ENCODE results near the gene TENM4. TPM values are rescaled to one million over a fixed set of nuclear protein-coding genes. Genes with fewer than 3 reads are reported as not detected.
A peak's percentile ranks its signal among the peaks of the same experiment; 100 is the strongest.

Gene TENM4
- polyA plus RNA-seq, 3 donors = 0.31 to 1.7 TPM; not detected in 1

DNA sequence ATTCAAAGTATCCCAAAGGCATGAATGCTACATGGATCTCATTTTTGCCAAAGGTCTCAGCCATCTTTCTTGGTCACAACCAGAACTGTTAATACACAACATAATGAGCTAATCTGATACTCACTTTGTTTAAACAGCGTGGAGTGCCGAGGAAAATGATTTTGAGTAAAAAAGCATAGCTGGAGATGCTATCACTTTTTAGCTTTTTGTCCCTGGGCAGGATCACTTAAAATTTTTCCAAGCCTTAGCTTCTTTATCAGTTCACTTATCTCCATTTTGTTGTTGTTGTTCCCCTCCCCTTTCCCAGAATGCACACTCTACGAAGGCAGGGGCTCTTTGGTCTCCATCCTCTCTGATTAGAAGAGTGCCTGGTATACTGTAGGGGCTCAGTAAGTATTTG lies 636.8 kb downstream of the TENM4 start:
- 90% methylated on average over 2 of the region's 3 CpGs for WGBS (ENCODE audit: insufficient coverage)
- H3K4me3 Mint-ChIP-seq = no peak overlapping the region
- no peaks in the 10 kb centered on the region for H3K36me3 Mint-ChIP-seq
- peaks cover 27% of the 10 kb centered on the region for H3K4me1 Mint-ChIP-seq
- H3K27me3 Mint-ChIP-seq (ENCODE audit: low read depth in 3 of 3) = peaks cover 0 to 3% (median 2%) of the 10 kb centered on the region in 3 donors
- Histone ChIP-seq H4K20me1 (ENCODE audit: insufficient read depth, low read length) (no peaks in the 10 kb centered on the region), H3K79me2 (ENCODE audit: insufficient read depth, low read length) (no peaks in the 10 kb centered on the region), H3K36me3 (replicated peaks in 1 of 2; ENCODE audit: control insufficient read depth in 1 of 2, insufficient read depth in 2 of 2, low read length in 2 of 2) (no peaks in the 10 kb centered on the region), H3K4me1 (ENCODE audit: control insufficient read depth in 1 of 2, insufficient read depth in 2 of 2, low read length in 2 of 2) (peaks cover 27 to 60% of the 10 kb centered on the region in 2 donors), H3K27me3 (ENCODE audit: control insufficient read depth in 2 of 2, insufficient read depth in 2 of 2, low read length in 2 of 2) (no peaks in the 10 kb centered on the region), H3K9me3 (replicated peaks in 1 of 2; ENCODE audit: control insufficient read depth in 1 of 2, insufficient read depth in 1 of 2, low read length in 2 of 2) (no peaks in the 10 kb centered on the region), H3K4me2 (replicated peaks; ENCODE audit: extremely low read depth, low read length, poor library complexity, severe bottlenecking) (no peak overlapping the region), H3K27ac (ENCODE audit: low read depth in 1 of 2, low read length in 2 of 2) (no peak overlapping the region), H3K4me3 (replicated peaks in 1 of 3; ENCODE audit: low read depth in 2 of 3, low read length in 3 of 3) (no peak overlapping the region), H3K9ac (ENCODE audit: insufficient read depth, low read length, poor library complexity, severe bottlenecking) (no peak overlapping the region), H2AFZ (ENCODE audit: insufficient read depth, low read depth, low read length, poor library complexity, severe bottlenecking) (no peak overlapping the region)
- DNase-seq = no peak
- intact Hi-C loops (cut with micrococcal nuclease) = no loop called here
- peak overlapping the region in 1 of 7 donors; percentile 25 for H3K27ac Mint-ChIP-seq
- TF ChIP-seq, protein P1, sequence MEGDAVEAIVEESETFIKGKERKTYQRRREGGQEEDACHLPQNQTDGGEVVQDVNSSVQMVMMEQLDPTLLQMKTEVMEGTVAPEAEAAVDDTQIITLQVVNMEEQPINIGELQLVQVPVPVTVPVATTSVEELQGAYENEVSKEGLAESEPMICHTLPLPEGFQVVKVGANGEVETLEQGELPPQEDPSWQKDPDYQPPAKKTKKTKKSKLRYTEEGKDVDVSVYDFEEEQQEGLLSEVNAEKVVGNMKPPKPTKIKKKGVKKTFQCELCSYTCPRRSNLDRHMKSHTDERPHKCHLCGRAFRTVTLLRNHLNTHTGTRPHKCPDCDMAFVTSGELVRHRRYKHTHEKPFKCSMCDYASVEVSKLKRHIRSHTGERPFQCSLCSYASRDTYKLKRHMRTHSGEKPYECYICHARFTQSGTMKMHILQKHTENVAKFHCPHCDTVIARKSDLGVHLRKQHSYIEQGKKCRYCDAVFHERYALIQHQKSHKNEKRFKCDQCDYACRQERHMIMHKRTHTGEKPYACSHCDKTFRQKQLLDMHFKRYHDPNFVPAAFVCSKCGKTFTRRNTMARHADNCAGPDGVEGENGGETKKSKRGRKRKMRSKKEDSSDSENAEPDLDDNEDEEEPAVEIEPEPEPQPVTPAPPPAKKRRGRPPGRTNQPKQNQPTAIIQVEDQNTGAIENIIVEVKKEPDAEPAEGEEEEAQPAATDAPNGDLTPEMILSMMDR (IDR thresholded peaks at IDR 0.05) = no peak
- peaks cover 0 to 3% (median 0%) of the 10 kb centered on the region in 7 donors for H3K9me3 Mint-ChIP-seq

DNA sequence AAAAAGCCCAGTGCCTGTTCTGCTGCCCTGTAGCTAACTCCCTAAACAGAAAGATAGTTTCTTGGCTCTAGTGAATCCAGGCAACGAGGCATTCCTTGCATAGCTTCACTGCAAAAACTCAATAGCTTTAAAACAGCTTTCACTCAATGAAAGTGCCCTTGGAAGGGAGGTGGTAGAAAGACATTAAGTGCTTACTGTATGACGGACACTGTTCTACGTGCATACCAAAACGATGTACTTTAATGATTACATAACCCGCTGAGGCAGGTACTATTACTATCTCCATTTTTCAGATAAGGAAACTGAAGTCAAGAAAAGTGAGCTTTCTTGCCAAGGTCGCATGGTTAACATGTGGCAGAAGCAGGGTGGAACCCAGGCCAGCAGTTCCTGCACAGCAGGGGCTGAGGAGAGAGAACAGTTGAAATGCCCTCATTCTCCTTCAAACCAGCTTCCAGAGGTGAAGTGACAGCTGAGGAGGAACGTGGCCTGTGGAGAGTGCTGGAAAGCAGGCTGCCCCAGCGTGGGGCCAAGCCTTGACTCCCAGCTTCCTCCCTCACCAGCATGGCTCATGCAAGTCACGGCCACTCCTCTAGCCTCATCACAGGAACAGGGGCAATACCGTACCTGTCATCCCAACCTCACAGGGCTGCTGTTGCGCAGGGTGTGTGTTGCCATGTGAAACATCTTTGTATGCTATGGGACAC lies 638.6 kb downstream of the TENM4 start:
- H4K20me1 ChIP-seq (ENCODE audit: insufficient read depth, low read length) = no peaks in the 10 kb centered on the region
- Mint-ChIP-seq H3K27me3 (ENCODE audit: low read depth in 3 of 3) (peaks cover 0 to 3% (median 0%) of the 10 kb centered on the region in 3 donors), H3K27ac (peak overlapping the region in 4 of 7 donors; percentile 81 to 96 (median 89)), H3K4me3 (no peak overlapping the region), H3K4me1 (peaks cover 30% of the 10 kb centered on the region), H3K36me3 (no peaks in the 10 kb centered on the region), H3K9me3 (peaks cover 0 to 2% (median 0%) of the 10 kb centered on the region in 7 donors)
- peak in 1 of 3 donors; percentile 54 for DNase-seq
- TF ChIP-seq, protein P1 (IDR thresholded peaks at IDR 0.05) = no peak
- peaks cover 28 to 58% of the 10 kb centered on the region in 2 donors for H3K4me1 ChIP-seq (ENCODE audit: control insufficient read depth in 1 of 2, insufficient read depth in 2 of 2, low read length in 2 of 2)
- H3K9ac ChIP-seq (ENCODE audit: insufficient read depth, low read length, poor library complexity, severe bottlenecking) = no peak overlapping the region
- no peak overlapping the region for H3K4me3 ChIP-seq (replicated peaks in 1 of 3; ENCODE audit: low read depth in 2 of 3, low read length in 3 of 3)
- 82% methylated on average over 3 of the region's 11 CpGs for WGBS (ENCODE audit: insufficient coverage)
- no peak overlapping the region for H3K4me2 ChIP-seq (replicated peaks; ENCODE audit: extremely low read depth, low read length, poor library complexity, severe bottlenecking)
- no peaks in the 10 kb centered on the region for H3K79me2 ChIP-seq (ENCODE audit: insufficient read depth, low read length)
- no peaks in the 10 kb centered on the region for H3K36me3 ChIP-seq (replicated peaks in 1 of 2; ENCODE audit: control insufficient read depth in 1 of 2, insufficient read depth in 2 of 2, low read length in 2 of 2)
- intact Hi-C loops (cut with micrococcal nuclease) = no loop called here
- H3K27me3 ChIP-seq (ENCODE audit: control insufficient read depth in 2 of 2, insufficient read depth in 2 of 2, low read length in 2 of 2) = no peaks in the 10 kb centered on the region
- no peaks in the 10 kb centered on the region for H3K9me3 ChIP-seq (replicated peaks in 1 of 2; ENCODE audit: control insufficient read depth in 1 of 2, insufficient read depth in 1 of 2, low read length in 2 of 2)
- H3K27ac ChIP-seq (ENCODE audit: low read depth in 1 of 2, low read length in 2 of 2) = peak overlapping the region; percentile 51 to 92
- no peak overlapping the region for H2AFZ ChIP-seq (ENCODE audit: insufficient read depth, low read depth, low read length, poor library complexity, severe bottlenecking)

Data from CD14-positive monocyte (primary cell).